SK-N-MC (cell line): ENCODE results near the gene TROAP.
"Not testable (repeated sequence)": the region's sequence is repeated elsewhere in the genome, so short reads cannot be mapped to it uniquely, and the experiment has no call there.

ENCODE experiments used
- DNase-seq: peaks from one replicate; pipeline ENCODE4 v3.0.0-alpha.2; 2011; ENCODE audit warnings: low read depth, low spot score
- H3K27ac ChIP-seq: fragments of 200-600 bp; sonication (generic); 2 replicates; pipeline ENCODE4 v1.5.1; 2016; ENCODE audit warnings: mixed run types
- H3K36me3 ChIP-seq: fragments of 200-600 bp; sonication (generic); 2 replicates; pipeline ENCODE4 v1.6.1; 2017; ENCODE audit warnings: antibody characterized with exemption, low read length, mixed read lengths; ENCODE audit not compliant: insufficient read depth
- H3K4me3 ChIP-seq: fragments of 200-600 bp; sonication (generic); 2 replicates; pipeline ENCODE4 v1.5.1; 2016
- H3K9ac ChIP-seq: fragments of 200-600 bp; sonication (generic); 2 replicates; pipeline ENCODE4 v1.8.0; 2017; ENCODE audit warnings: mixed run types, mixed read lengths; ENCODE audit not compliant: insufficient read length
- H3K9me3 ChIP-seq: fragments of 200-600 bp; sonication (generic); 2 replicates; pipeline ENCODE4 v1.6.1; 2017; ENCODE audit warnings: low read depth, mild to moderate bottlenecking, antibody characterized with exemption, low read length, moderate library complexity, mixed read lengths
- EZH2 ChIP-seq: fragments of 200-600 bp; sonication (generic); IDR thresholded peaks from one replicate; pipeline ENCODE4 v1.6.1; 2017; ENCODE audit warnings: antibody characterized with exemption
- FOXP2 ChIP-seq: optimal IDR thresholded peaks from 2 replicates; pipeline ENCODE3; 2011; ENCODE audit warnings: mild to moderate bottlenecking, moderate library complexity; ENCODE audit not compliant: insufficient read depth; ENCODE audit errors: extremely low read length, control extremely low read depth
- POLR2AphosphoS5 ChIP-seq: IDR thresholded peaks from 2 replicates; pipeline ENCODE4 v1.6.1; 2012; ENCODE audit warnings: mild to moderate bottlenecking, low read depth, low read length, borderline replicate concordance

Gene TROAP

DNA sequence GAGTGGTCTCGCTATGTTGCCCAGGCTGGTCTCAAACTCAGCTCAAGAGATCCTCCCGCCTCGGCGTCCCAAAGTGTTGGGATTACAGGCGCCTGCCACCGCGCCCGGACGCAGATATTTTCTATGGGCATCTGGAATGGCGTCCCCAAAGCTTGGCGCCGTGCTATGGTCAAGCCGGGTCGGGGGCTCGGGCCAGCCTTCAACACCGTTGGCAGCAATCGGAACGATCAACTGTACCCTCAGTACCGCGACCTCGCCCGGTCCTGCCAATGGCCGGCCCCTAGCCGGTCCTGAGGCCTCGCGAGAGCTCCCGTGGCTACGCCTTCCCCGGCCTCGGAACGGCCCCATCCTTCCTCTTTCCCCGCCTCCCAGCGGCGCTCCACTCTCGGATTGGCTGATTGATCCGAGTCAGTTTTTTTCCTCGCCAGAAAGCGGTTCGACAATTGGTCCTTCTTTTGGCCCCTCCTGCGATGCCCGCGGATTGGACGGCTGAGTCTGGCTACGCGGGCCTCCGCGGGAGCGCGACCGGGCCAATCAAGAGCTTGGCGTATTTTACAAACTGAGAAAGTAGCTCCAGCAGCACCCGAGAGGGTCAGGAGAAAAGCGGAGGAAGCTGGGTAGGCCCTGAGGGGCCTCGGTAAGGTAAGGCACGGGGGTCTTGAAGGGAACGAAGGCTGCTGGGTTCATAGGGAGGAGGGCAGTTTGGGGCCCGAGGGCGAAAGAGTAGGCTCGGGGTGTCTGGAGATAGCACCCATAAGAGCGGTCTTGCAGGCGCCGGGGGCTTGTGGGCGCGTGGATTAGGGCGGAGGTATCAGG, at the start of gene TROAP:
TROAP (plus strand) TSS at position 548 of the 816 bp plus-strand sequence. CDS start 354 bp downstream, outside the sequence.
- DNase-seq, result peak; percentile 91
- H3K27ac ChIP-seq, result peak within 1 kb of the TSS; percentile 76; the same call in 1 of the 2 replicates
- TF ChIP-seq POLR2AphosphoS5 (peak; percentile 88), EZH2 (no peak), FOXP2 (no peak)
- peak within 1 kb of the TSS; percentile 96 for H3K9ac ChIP-seq
- H3K36me3 ChIP-seq, result peaks cover 33% of the 10 kb centered on the region
- no peaks in the 10 kb centered on the region for H3K9me3 ChIP-seq
- peak within 1 kb of the TSS; percentile 99 for H3K4me3 ChIP-seq

- Histone ChIP-seq H3K9me3 (no peaks in the 10 kb centered on the region), H3K4me3 (no peak overlapping the region), H3K27ac (no peak overlapping the region), H3K9ac (no peak overlapping the region), H3K36me3 (peaks cover 47% of the 10 kb centered on the region)
- DNase-seq, result no peak
- no peak for TF ChIP-seq EZH2
- no peak for TF ChIP-seq FOXP2
- no peak for TF ChIP-seq POLR2AphosphoS5
Measured at GRCh38 chr12:49273726-49274395, 49.2 kb upstream of the TROAP start.

GRCh38 chr12:49274396-49275069, 48.5 kb upstream of the TROAP start:
- Histone ChIP-seq H3K27ac (peak overlapping the region; percentile 57; the same call in 1 of the 2 replicates), H3K9me3 (no peaks in the 10 kb centered on the region), H3K9ac (no peak overlapping the region), H3K36me3 (peaks cover 40% of the 10 kb centered on the region), H3K4me3 (no peak overlapping the region)
- TF ChIP-seq EZH2 (no peak), POLR2AphosphoS5 (no peak; the same call in 1 of the 2 replicates), FOXP2 (no peak)
- DNase-seq, result no peak

- Histone ChIP-seq H3K9me3 (no peaks in the 10 kb centered on the region), H3K4me3 (no peak overlapping the region), H3K27ac (no peak overlapping the region), H3K9ac (no peak overlapping the region), H3K36me3 (peaks cover 19% of the 10 kb centered on the region)
- no peak for DNase-seq
- no peak for TF ChIP-seq EZH2
- TF ChIP-seq POLR2AphosphoS5, result no peak
- TF ChIP-seq FOXP2, result no peak
Measured at GRCh38 chr12:49276304-49277290, 46.5 kb upstream of the TROAP start.

- H3K4me3 ChIP-seq, result no peak overlapping the region
- H3K9me3 ChIP-seq, result no peaks in the 10 kb centered on the region
- H3K36me3 ChIP-seq, result peaks cover 14% of the 10 kb centered on the region; the same call in 1 of the 2 replicates
- no peak overlapping the region for H3K9ac ChIP-seq
- no peak for DNase-seq
- TF ChIP-seq POLR2AphosphoS5 (no peak), EZH2 (no peak)
- no peak overlapping the region for H3K27ac ChIP-seq
Measured at GRCh38 chr12:49277466-49277865, 45.6 kb upstream of the TROAP start.

- peak; percentile 58 for DNase-seq
- H3K36me3 ChIP-seq, result no peaks in the 10 kb centered on the region
- TF ChIP-seq FOXP2 (no peak), POLR2AphosphoS5 (no peak), EZH2 (no peak)
- peak overlapping the region; percentile 21 for H3K9ac ChIP-seq
- H3K27ac ChIP-seq, result peak overlapping the region; percentile 83
- no peak overlapping the region for H3K4me3 ChIP-seq
- H3K9me3 ChIP-seq, result no peaks in the 10 kb centered on the region
Measured at GRCh38 chr12:49279706-49280159, 43.3 kb upstream of the TROAP start.

DNA sequence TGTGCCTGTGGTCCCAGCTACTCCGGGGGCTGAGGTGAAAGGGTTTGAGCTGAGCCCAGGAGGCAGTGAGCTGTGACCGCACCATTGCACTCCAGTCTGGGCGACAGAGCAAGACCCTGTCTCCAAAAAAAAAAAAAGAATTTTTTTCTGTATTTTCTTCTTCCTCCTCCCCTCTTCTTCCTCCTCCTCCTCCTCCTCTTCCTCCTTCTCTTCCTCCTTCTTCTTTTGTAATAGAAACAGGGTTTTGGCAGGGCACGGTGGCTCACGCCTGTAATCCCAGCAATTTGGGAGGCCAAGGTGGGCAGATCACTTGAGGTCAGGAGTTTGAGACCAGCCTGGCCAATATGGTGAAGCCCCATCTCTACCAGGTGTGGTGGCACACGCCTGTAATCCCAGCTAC, 42.5 kb upstream of the TROAP start:
- H3K36me3 ChIP-seq, DNase-seq, H3K4me3 ChIP-seq, H3K9ac ChIP-seq, H3K9me3 ChIP-seq: not testable (repeated sequence)
- H3K27ac ChIP-seq, result peak overlapping the region; percentile 83; the same call in 1 of the 2 replicates

- Histone ChIP-seq H3K9me3 (no peaks in the 10 kb centered on the region), H3K27ac (no peak overlapping the region), H3K9ac (no peak overlapping the region), H3K36me3 (no peaks in the 10 kb centered on the region), H3K4me3 (no peak overlapping the region)
- TF ChIP-seq FOXP2 (no peak), POLR2AphosphoS5 (no peak), EZH2 (no peak)
- no peak for DNase-seq
Measured at GRCh38 chr12:49282302-49282701, 40.8 kb upstream of the TROAP start.

DNA sequence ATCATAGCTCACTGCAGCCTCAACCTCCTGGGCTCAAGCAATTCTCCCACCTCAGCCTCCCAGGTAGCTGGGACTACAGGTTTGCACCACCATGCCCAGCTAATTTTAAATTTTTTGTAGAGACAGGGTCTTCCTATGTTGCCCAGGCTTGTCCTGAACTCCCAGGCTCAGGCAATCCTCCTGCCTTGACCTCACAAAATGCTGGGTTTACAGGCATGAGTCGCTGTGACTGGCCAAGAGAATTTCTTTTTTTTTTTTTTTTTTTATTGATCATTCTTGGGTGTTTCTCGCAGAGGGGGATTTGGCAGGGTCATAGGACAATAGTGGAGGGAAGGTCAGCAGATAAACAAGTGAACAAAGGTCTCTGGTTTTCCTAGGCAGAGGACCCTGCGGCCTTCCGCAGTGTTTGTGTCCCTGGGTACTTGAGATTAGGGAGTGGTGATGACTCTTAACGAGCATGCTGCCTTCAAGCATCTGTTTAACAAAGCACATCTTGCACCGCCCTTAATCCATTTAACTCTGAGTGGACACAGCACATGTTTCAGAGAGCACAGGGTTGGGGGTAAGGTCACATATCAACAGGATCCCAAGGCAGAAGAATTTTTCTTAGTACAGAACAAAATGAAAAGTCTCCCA, 40.2 kb upstream of the TROAP start:
- not testable (repeated sequence) for DNase-seq, H3K9me3 ChIP-seq, H3K36me3 ChIP-seq, H3K27ac ChIP-seq, H3K4me3 ChIP-seq, H3K9ac ChIP-seq
